ENCODE results near the gene NCSTN.

The NCSTN gene

GRCh38 chr1:160342953-160343869, at the start of gene NCSTN, which contains the start of gene COPA:
TSS of gene NCSTN (plus strand) at chr1:160343383. CDS start at chr1:160343397, 14 bp downstream.
TSS of gene COPA (minus strand) at chr1:160343250. CDS start at chr1:160343170, 80 bp downstream.
- peak; percentile 80 to 87 for DNase-seq (ENCODE audit: low read depth in 2 of 2)

- no peak for DNase-seq (ENCODE audit: low read depth in 2 of 2)
Observed at GRCh38 chr1:160296036-160296435, 47.1 kb upstream of the NCSTN start.

- no peak for DNase-seq (ENCODE audit: low read depth in 2 of 2)
Observed at GRCh38 chr1:160300173-160300572, 43.0 kb upstream of the NCSTN start.

- no peak for DNase-seq (ENCODE audit: low read depth in 2 of 2)
Observed at GRCh38 chr1:160307118-160307791, 35.9 kb upstream of the NCSTN start.

GRCh38 chr1:160308451-160309184, 34.6 kb upstream of the NCSTN start:
- DNase-seq (ENCODE audit: low read depth in 2 of 2): no peak

- DNase-seq (ENCODE audit: low read depth in 2 of 2): no peak
Observed at GRCh38 chr1:160309185-160309557, 34.0 kb upstream of the NCSTN start.

- DNase-seq (ENCODE audit: low read depth in 2 of 2): no peak
Observed at GRCh38 chr1:160309571-160309970, 33.6 kb upstream of the NCSTN start.

GRCh38 chr1:160315359-160315758, 27.8 kb upstream of the NCSTN start:
- DNase-seq (ENCODE audit: low read depth in 2 of 2): no peak

- DNase-seq (ENCODE audit: low read depth in 2 of 2): no peak
Observed at GRCh38 chr1:160322831-160323230, 20.4 kb upstream of the NCSTN start.

- DNase-seq (ENCODE audit: low read depth in 2 of 2): no peak
Observed at GRCh38 chr1:160325252-160325651, 17.9 kb upstream of the NCSTN start.

GRCh38 chr1:160326418-160326817, 16.8 kb upstream of the NCSTN start:
- DNase-seq (ENCODE audit: low read depth in 2 of 2): no peak

- no peak for DNase-seq (ENCODE audit: low read depth in 2 of 2)
Observed at GRCh38 chr1:160328184-160328583, 15.0 kb upstream of the NCSTN start.

- no peak for DNase-seq (ENCODE audit: low read depth in 2 of 2)
Observed at GRCh38 chr1:160330119-160330518, 13.1 kb upstream of the NCSTN start.

GRCh38 chr1:160332516-160332915, 10.7 kb upstream of the NCSTN start:
- DNase-seq (ENCODE audit: low read depth in 2 of 2): no peak

GRCh38 chr1:160338580-160338979, 4.6 kb upstream of the NCSTN start:
- no peak for DNase-seq (ENCODE audit: low read depth in 2 of 2)

GRCh38 chr1:160340146-160340545, 3.0 kb upstream of the NCSTN start:
- no peak for DNase-seq (ENCODE audit: low read depth in 2 of 2)

GRCh38 chr1:160340866-160341265, 2.3 kb upstream of the NCSTN start:
- DNase-seq (ENCODE audit: low read depth in 2 of 2): no peak

- DNase-seq (ENCODE audit: low read depth in 2 of 2): no peak
Observed at GRCh38 chr1:160342526-160342925, 657 bp upstream of the NCSTN start.

GRCh38 chr1:160344241-160344640, 1.1 kb downstream of the NCSTN start:
- no peak for DNase-seq (ENCODE audit: low read depth in 2 of 2)

GRCh38 chr1:160344936-160345335, 1.8 kb downstream of the NCSTN start:
- DNase-seq (ENCODE audit: low read depth in 2 of 2): no peak

GRCh38 chr1:160346463-160346862, 3.3 kb downstream of the NCSTN start:
- no peak for DNase-seq (ENCODE audit: low read depth in 2 of 2)

- no peak for DNase-seq (ENCODE audit: low read depth in 2 of 2)
Observed at GRCh38 chr1:160346958-160347357, 3.8 kb downstream of the NCSTN start.
